HG02840 (cell line): ENCODE results near the gene RALY.

Experiments
- ATAC-seq: cut with Tn5 transposase; IDR thresholded peaks from one replicate; pipeline ENCODE4 v1.9.1; 2021; ENCODE audit warnings: mild to moderate bottlenecking, moderate library complexity, moderate number of reproducible peaks; ENCODE audit not compliant: unreplicated experiment, low FRiP score

The RALY gene

DNA sequence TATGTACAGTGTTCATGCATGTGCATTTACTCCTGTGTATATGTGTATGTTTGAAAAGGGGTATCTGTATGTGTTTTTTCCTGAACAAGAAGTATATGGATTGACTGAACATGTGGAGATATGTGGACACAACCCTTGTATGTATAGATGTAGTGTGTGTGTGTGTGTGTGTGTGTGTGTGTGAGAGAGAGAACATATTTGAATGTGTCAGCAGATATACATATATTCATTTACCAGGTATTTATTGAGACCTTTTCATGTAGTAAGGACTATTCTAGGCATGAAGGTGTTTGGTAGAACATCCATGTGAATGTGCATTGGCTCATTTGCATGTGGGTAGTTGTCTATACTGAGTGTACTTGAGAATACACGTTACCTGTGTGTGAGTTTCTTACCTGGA is 79.1 kb downstream of the RALY start:
- no peak for ATAC-seq

- no peak for ATAC-seq
These were observed 80.5 kb downstream of the RALY start for GRCh38 chr20:34074101-34074760.

GRCh38 chr20:34075647-34076046 is 81.9 kb downstream of the RALY start:
- ATAC-seq, result no peak

- no peak for ATAC-seq
These were observed 83.2 kb downstream of the RALY start for GRCh38 chr20:34076952-34077351.

DNA sequence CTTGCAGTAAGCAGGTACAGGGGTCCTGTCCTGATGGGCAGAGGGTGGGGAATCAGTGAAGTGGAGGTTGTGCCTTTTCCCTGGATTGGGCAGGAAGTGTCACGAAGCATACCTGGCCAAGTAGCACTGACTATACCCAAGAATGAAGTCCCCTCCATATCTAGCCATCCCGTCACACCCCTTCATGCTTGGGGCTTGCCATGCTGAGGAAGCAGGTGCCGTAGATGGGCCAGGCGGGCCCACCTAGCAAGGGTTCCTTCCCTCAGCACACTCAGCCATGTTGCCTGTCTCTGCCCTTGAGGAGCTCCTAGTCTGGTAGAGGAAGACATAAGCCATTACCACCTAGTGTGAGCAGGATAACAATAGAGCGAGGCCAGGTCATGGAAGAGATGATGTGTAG is 84.8 kb downstream of the RALY start:
- no peak for ATAC-seq

DNA sequence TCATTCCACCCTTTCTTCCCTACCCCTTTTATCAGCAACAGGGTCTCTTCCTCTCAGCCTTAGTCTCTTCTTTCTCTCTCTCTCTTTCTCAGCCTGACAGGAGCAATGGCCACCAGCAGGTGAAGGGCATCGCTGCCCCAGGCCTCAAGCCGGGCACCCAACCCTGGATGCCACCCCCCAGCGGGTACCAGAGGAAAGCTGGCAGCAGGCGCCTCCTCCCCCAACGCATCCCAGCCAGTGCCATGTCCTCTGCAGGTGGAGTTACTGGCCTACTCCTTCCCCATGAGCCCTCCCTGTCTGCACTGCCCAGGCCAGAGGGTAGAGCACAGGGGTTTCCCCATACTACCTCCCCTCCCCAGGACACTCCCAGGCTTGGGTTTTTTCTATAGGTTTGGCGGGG is 86.1 kb downstream of the RALY start:
- ATAC-seq, result no peak

DNA sequence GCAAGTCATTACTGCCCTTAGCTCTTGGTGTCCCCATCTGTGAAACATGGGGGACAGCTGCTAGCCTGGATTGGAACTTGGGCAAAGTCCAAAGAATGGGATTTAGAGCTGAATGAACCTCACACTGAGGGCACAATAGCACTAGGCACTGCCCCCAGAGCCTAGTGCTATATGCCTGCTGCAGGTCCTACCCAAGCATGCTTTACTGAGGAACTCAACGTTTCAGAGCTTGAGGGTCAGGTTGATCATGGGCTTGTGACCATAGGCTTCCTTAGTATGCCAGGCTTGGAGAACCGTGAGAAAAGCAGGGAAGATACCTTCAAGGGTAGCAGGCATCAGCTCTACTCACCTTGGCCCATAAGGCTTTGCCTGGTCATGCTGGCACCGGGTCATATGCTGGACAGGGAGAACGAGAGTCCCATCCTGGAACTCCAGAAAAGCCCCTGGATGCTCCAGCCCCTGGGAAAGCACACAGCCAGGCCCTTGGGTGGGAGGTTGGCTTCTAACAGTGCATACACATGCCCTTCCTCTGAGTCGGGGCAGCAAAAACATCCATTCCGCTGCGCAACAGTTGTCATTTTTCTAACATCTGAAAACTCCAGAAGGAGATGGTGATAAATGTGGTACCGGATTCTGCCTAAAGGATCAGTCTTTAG is 88.6 kb downstream of the RALY start:
- no peak for ATAC-seq

DNA sequence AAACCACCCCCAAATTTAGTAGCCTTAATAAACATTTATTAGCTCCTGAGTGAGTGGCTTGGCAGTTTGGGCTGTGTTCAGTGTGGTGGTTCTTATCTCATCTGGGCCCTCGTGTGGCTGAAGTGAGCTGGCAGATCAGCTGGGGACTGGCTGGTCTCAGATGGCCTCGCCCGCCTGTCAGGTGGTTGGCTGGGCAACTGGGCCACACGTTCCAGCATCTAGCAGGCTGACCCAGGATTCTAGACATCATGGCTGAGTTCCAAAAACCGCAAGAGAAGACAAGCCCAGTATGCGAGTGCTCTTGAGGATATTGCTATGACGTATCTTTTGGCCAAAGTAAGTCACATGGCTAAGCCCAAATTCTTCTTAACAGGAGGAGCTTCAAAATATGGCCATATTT is 89.4 kb downstream of the RALY start:
- no peak for ATAC-seq

DNA sequence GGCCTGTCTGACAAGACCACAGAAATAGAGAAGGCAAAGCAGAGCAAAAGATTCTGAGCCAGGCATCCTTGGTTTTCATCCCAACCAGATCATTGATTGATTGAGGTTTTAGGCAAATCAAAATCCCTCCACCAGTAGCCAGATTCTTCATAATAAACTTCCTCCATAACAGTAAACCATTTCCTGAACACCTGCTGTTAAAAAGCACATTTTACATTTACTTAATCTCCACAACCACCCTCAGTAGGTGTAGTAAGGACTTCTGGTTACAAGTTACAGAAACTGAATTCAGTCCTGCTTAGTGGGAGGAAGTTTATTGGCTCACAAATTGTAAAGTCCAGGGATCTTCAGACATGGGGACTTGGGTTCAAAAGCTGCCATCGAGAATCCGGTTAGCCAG is 90.1 kb downstream of the RALY start:
- no peak for ATAC-seq

GRCh38 chr20:34084227-34084923 is 90.7 kb downstream of the RALY start:
- no peak for ATAC-seq

DNA sequence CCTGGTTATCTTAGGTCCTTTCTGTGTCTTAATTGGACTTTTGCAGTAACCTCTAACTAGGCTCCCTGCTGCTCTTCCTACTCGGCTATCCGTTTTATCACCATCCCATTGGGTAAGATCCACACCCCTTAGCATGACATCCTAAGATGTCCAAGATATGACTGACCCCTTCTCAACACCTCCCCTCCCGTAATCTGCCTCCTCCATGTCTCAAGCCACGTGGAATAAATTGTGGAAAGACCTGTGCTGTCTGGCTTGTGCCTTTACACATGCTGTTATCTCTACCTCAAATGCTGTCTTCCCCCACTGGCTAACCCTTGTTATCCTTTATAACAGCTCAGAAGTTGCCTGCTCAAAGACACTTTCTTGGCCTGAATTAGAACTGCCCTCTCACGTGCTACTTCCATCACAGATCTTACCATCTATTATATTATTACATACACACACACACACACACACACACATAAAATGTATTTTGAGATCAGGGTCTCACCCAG is 91.9 kb downstream of the RALY start:
- ATAC-seq, result no peak

DNA sequence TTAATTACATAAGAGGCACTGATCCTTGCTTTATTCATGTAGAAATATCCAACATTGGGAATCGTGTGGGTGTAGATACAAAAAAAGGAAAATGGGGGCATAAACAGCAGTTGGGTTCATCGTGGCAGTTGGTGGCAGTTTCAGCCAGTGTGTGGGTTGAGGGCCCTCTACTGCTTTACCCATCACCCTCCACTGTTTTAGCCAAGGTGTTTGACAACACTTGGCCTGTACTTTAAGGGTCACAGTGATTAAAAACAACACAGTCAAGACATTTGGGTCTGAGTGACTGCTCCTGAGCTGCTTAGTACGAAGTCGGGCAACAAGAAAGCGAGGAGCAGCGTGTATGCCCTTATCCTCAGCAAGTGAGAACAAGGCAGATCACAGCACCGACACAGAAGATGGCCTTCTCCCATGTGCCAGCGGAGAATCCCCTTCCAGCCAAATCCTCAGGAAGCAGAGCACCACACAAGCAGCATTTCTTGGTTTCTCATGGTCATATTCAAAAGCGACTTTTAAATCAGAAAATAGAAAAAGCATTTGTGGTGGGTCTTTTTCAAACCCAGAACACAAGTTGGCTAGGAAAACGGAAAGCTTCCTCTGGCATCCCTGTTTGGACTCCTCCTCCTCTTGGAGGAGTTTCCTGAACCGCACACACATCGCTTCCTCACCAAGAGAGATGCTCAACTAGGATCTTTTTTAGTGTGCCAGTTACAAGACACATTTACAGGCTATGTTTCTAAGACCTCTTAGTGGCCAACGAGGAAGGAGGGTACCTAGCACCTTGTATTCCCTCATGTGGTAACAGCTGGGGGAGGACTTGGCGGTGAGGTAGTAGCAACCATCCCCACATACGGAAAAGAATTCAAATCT is 94.8 kb downstream of the RALY start:
- no peak for ATAC-seq

DNA sequence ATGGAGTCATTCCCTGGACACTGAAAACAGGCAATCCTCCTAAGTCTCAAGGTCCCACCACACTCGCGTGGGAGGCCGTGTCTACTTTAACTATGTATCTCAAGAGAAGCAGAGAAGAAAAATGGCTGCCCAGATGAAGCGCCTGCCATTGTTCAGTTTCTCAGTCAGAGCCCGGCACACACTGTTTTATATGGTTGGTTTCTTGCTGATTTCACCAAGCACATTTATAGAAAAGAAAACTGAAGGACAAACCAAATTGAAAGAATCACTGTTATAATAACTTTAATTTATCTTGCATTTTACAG is 95.4 kb downstream of the RALY start:
- no peak for ATAC-seq

GRCh38 chr20:34089655-34090345 is 96.1 kb downstream of the RALY start:
- ATAC-seq, result no peak

DNA sequence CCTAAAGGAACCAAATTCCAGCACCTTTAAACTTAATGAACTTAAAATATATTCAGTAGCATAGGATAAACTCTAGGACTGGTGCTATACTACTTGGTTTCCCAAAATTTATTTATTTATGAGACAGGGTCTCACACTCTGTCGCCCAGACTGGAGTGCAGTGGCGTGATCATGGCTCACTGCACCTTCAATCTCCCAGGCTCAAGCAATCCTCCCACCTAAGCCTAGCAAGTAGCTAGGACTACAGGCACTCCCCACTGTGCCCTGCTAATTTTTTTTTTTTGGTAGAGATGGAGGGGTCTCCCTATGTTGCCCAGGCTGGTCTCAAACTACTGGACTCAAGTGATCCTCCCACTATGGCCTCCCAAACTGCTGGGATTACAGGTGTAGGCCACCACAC is 96.9 kb downstream of the RALY start:
- no peak for ATAC-seq

DNA sequence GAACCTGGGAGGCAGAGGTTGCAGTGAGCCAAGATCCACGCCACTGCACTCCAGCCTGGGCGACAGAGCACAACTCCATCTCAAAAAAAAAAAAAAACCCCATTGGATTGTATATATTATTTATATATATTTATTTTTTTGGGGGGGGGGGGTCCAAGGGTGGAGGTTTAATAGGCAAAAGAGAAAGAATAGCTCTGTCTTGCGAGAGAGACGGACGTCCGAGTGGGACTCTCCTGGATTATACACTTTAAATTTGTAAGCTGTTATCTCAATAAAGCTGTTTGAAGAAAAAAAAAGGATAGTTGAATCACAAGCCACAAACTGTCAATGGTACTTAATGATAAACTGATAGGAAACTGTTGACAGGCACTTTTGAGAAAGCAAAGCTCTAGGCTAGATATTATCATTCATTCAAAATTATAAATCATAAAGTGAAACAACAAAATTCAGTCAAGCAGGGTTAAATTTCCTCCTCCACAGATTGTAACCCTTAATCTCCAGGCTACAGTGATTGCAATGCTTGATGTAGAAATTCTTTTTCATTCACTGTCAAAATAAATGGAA is 98.0 kb downstream of the RALY start:
- no peak for ATAC-seq

- ATAC-seq, result no peak
These were observed 100.2 kb downstream of the RALY start for GRCh38 chr20:34093895-34094294.

DNA sequence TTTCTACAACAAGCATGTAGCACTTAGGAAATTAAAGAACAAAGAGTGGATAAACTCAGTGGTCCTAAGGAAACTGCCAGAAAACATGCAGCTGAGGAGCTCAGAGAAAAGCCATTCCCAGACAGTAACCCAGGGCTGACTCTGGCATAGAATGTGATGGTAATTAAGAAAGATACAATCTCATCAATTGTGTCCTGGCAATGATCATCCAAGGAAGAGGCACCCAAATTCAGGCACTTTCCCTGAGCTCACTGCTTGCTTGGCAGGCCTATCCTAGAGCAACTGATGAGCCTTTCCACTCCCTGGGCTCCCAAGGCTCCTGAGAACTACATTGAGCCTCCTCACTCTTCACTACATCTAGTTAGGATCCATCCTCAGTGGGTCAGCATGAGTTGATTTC is 102.1 kb downstream of the RALY start:
- ATAC-seq, result no peak

DNA sequence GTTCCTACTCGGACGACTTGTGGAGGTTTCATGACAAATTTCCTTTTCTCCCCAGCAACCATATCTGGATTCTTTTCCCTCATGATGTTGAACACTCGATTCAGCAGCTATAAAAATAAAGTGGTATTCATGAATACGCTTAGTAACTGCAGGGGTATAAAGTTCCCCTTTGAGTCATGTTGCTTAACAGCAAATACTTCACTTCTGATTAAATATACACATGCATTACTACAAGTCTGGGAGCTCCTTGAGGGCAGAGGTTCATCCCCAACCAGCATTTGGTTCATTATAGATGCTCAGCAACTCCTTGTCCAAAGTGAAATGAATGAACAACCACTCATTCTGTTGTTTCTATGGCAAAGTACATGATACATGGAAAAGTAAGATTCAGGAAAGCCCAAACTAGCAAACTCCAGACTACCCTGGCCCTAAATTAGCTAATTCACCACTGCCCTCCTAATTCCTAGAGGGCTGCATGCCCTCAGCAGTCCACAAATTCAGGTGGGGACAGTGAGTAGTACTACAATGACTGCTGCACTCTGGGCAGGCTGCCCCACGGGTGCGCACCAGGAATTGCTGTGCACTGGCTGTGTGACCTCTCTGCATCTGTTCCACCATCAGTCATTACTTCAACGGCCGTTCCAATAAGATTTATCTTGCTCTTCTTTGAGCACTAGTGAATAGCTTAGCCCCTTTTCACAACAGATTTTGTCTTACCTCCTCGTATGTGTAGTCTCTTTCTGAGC is 103.2 kb downstream of the RALY start:
- no peak for ATAC-seq
